DND-41 (cell line): Measurements from ENCODE around the gene GLMN.

Source experiments
- EZH2 ChIP-seq: IDR thresholded peaks from 3 replicates; pipeline ENCODE4 v1.6.1; 2012; ENCODE audit warnings: borderline replicate concordance, low read depth, mild to moderate bottlenecking, moderate library complexity, low read length, inconsistent platforms; ENCODE audit not compliant: severe bottlenecking
- TF ChIP-seq, protein P1 (sequence below): IDR thresholded peaks from 2 replicates; pipeline ENCODE4 v1.5.1; 2012; ENCODE audit warnings: borderline replicate concordance, low read length, moderate library complexity, mild to moderate bottlenecking; ENCODE audit not compliant: poor library complexity, severe bottlenecking; ENCODE audit errors: extremely low read depth

DNA sequence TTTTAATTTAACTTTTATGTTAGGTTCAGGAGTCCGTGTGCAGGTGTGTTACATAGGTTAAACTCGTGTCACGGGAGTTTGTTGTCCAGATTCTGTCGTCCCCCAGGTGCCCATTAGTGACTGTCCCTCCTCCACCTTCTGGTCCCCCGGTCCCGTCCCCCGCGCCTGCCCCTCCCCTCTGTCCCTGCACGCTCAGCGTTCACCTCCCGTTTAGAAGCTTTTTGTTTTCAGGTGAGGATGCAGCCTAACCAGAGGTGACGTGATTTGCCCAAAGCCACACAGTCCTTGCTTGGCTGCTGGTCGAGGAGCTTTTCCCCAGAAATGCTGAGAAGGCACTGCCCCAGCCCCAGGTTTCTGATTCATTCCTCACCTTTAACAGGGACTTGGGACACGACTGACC is 80.2 kb downstream of the GLMN start:
- TF ChIP-seq, protein P1, sequence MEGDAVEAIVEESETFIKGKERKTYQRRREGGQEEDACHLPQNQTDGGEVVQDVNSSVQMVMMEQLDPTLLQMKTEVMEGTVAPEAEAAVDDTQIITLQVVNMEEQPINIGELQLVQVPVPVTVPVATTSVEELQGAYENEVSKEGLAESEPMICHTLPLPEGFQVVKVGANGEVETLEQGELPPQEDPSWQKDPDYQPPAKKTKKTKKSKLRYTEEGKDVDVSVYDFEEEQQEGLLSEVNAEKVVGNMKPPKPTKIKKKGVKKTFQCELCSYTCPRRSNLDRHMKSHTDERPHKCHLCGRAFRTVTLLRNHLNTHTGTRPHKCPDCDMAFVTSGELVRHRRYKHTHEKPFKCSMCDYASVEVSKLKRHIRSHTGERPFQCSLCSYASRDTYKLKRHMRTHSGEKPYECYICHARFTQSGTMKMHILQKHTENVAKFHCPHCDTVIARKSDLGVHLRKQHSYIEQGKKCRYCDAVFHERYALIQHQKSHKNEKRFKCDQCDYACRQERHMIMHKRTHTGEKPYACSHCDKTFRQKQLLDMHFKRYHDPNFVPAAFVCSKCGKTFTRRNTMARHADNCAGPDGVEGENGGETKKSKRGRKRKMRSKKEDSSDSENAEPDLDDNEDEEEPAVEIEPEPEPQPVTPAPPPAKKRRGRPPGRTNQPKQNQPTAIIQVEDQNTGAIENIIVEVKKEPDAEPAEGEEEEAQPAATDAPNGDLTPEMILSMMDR = no peak
- no peak for TF ChIP-seq EZH2
